Endothelial cell of umbilical vein (primary cell): ENCODE measurements around the gene IRF8. TPM values are rescaled to one million over a fixed set of nuclear protein-coding genes. Genes with fewer than 3 reads are reported as not detected.

Source experiments
- BruUV-seq: library from RNA; stranded (reverse); fragments of 400-500 nt; replicated peaks from 2 replicates; lab custom pipeline; 2021; lab: Mats Ljungman, UMichigan
- CTCF ChIA-PET: fragments of 300-600, 350-600 bp; sonication (Branson Sonifier 250); formaldehyde crosslinking; loops from one replicate; lab custom pipeline; 2021; ENCODE audit warnings: antibody characterized with exemption, inconsistent platforms; lab: Charles Lee
- POLR2A ChIA-PET: fragments of 300-600, 350-600 bp; sonication (Branson Sonifier 250); formaldehyde crosslinking; loops from one replicate; lab custom pipeline; 2021; ENCODE audit warnings: antibody characterized with exemption, inconsistent platforms; lab: Charles Lee
- DNase-seq: peaks from one replicate; pipeline ENCODE4 v3.0.0-alpha.2; 2011; ENCODE audit warnings: low read depth, low spot score
- FAIRE-seq: peaks from 2 replicates; lab custom pipeline; 2011; peaks lifted over from hg19 to GRCh38; lab: Jason Lieb, UNC
- H2AFZ ChIP-seq: 2 replicates; pipeline ENCODE4 v1.6.0; 2012; ENCODE audit warnings: low read depth, low read length, control low read depth, inconsistent platforms
- H3K27ac ChIP-seq: 2 replicates; pipeline ENCODE4 v1.5.1; 2011; ENCODE audit warnings: low read depth, mild to moderate bottlenecking, control low read depth, low read length, moderate library complexity; ENCODE audit not compliant: insufficient read depth
- H3K27me3 ChIP-seq, 2 experiments: 2 replicates each; pipeline versions ENCODE4 v1.6.0 to v1.6.1; 2011; ENCODE audit warnings: low read length in 2 of 2, mixed read lengths in 1 of 2; ENCODE audit not compliant: control insufficient read depth in 2 of 2, insufficient read depth in 2 of 2
- H3K36me3 ChIP-seq, 2 experiments: 2 replicates in 1 of 2; 3 replicates in 1 of 2; pipeline ENCODE4 v1.5.1; 2011; ENCODE audit warnings: low read length in 2 of 2, mild to moderate bottlenecking in 1 of 2, moderate library complexity in 1 of 2; ENCODE audit not compliant: control insufficient read depth in 2 of 2, insufficient read depth in 2 of 2; ENCODE audit errors: extremely low read depth in 1 of 2
- H3K4me1 ChIP-seq: 3 replicates; pipeline ENCODE4 v1.5.1; 2011; ENCODE audit warnings: mild to moderate bottlenecking, low read length; ENCODE audit not compliant: control insufficient read depth, insufficient read depth; ENCODE audit errors: extremely low read depth
- H3K4me2 ChIP-seq: 2 replicates; pipeline ENCODE4 v1.6.1; 2011; ENCODE audit warnings: low read length, control low read depth, mixed read lengths; ENCODE audit not compliant: insufficient read depth
- H3K4me3 ChIP-seq, 3 experiments: fragments of 200-600 bp in 1 of 3; sonication (generic), shearing (Covaris generic) in 1 of 3; replicated peaks in 1 of 3; 2 replicates each; pipeline ENCODE4 v1.5.1; 2011 to 2016; ENCODE audit warnings: control low read depth in 3 of 3, low read length in 3 of 3, mild to moderate bottlenecking in 2 of 3, inconsistent platforms in 1 of 3, low read depth in 1 of 3, moderate library complexity in 1 of 3; ENCODE audit not compliant: insufficient read depth in 1 of 3
- H3K79me2 ChIP-seq: 2 replicates; pipeline ENCODE4 v1.6.0; 2012; ENCODE audit warnings: low read length, inconsistent platforms; ENCODE audit not compliant: control insufficient read depth, insufficient read depth
- H3K9ac ChIP-seq: replicated peaks from 2 replicates; pipeline ENCODE3; 2011; ENCODE audit warnings: low read length, control low read depth; ENCODE audit not compliant: insufficient read depth; ENCODE audit errors: extremely low read depth
- H3K9me1 ChIP-seq: replicated peaks from 3 replicates; pipeline ENCODE4 v1.6.0; 2011; ENCODE audit warnings: mild to moderate bottlenecking, low read length; ENCODE audit not compliant: control insufficient read depth, insufficient read depth; ENCODE audit errors: extremely low read depth
- H3K9me3 ChIP-seq: replicated peaks from 2 replicates; pipeline ENCODE4 v1.5.1; 2012; ENCODE audit warnings: low read length, inconsistent platforms; ENCODE audit not compliant: control insufficient read depth, insufficient read depth
- H4K20me1 ChIP-seq: replicated peaks from 2 replicates; pipeline ENCODE3; 2011; ENCODE audit warnings: mild to moderate bottlenecking, low read length; ENCODE audit not compliant: control insufficient read depth, insufficient read depth; ENCODE audit errors: extremely low read depth
- FOS ChIP-seq: IDR thresholded peaks from 2 replicates; pipeline ENCODE4 v1.6.1; 2011; ENCODE audit warnings: mild to moderate bottlenecking, low read length, moderate library complexity, borderline replicate concordance; ENCODE audit not compliant: insufficient read depth
- GATA2 ChIP-seq: IDR thresholded peaks from 2 replicates; pipeline ENCODE4 v1.7.0; 2011; ENCODE audit warnings: low read depth, mild to moderate bottlenecking, moderate library complexity, mixed read lengths, low read length; ENCODE audit not compliant: insufficient read length, insufficient read depth
- POLR2AphosphoS5 ChIP-seq: IDR thresholded peaks from 2 replicates; pipeline ENCODE4 v1.6.1; 2012; ENCODE audit warnings: low read depth, mild to moderate bottlenecking, control low read depth, low read length, moderate library complexity; ENCODE audit not compliant: insufficient read depth
- dilution Hi-C: fragments of 300-500 bp; cut with MboI; formaldehyde crosslinking; loops from one replicate; pipeline ENCODE4 v1.15.0; 2019; ENCODE audit warnings: low sequenced_read_pairs; ENCODE audit not compliant: extremely low pct_ligation_motif_present
- intact Hi-C: fragments of 100-400 bp; cut with micrococcal nuclease; formaldehyde crosslinking; loops from one replicate; pipeline ENCODE4 v1.10.0; 2022
- polyA plus RNA-seq, 4 experiments: library from polyadenylated mRNA; depleted of rRNA in 3 of 4; stranded (reverse) in 3 of 4; unstranded in 1 of 4; fragments of >200 nt; gene quantifications; 2 replicates each; pipeline versions ENCODE4 v1.2.1 to v1.2.3, GENCODE V29; 2011 to 2012; ENCODE audit warnings: missing spikeins in 1 of 4
- total RNA-seq: library from RNA; stranded (reverse); gene quantifications from 2 replicates; pipeline ENCODE4 v1.2.3, GENCODE V29; 2021

Gene IRF8
- total and polyA plus RNA-seq, 2 donors (not counting 3 experiments of a cell fraction or from before 2014, with no cell fraction given) = not detected

DNA sequence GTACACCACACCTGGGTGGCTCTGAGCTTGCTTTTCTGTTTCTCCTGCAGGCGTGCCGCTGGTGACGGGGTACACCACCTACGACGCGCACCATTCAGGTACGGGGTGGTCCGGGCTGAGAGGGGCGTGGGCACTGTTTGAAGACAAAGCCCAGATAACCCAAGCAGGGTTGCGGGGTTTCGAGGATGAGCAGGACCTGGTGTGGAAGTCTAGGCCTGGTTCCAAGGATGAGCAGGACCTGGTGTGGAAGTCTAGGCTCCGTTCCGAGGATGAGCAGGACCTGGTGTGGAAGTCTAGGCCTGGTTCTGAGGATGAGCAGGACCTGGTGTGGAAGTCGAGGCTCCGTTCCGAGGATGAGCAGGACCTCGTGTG is 15.4 kb downstream of the IRF8 start:
- H4K20me1 ChIP-seq = no peaks in the 10 kb centered on the region
- no peaks in the 10 kb centered on the region for H3K79me2 ChIP-seq
- DNase-seq (no peak), FAIRE-seq (no peak)
- no peaks in the 10 kb centered on the region for H3K9me3 ChIP-seq
- peaks cover 0 to 1% of the 10 kb centered on the region in 2 experiments for H3K27me3 ChIP-seq
- H2AFZ ChIP-seq = no peak overlapping the region
- no TSS peak for BruUV-seq
- TF ChIP-seq GATA2 = no peak
- dilution Hi-C loops (no loop called here), intact Hi-C loops (no loop called here)
- H3K4me2 ChIP-seq = no peak overlapping the region
- no peaks in the 10 kb centered on the region for H3K36me3 ChIP-seq
- H3K9ac ChIP-seq = no peak overlapping the region
- no peak overlapping the region for H3K4me3 ChIP-seq
- no peak overlapping the region for H3K27ac ChIP-seq
- H3K4me1 ChIP-seq = no peaks in the 10 kb centered on the region
- CTCF ChIA-PET = interaction anchor here (2.4 kb wide), 1 partner anchor 93 kb away, joined by 6 read pairs; no protein-coding TSS in a partner anchor
- POLR2A ChIA-PET = no interaction called here
- no peaks in the 10 kb centered on the region for H3K9me1 ChIP-seq

DNA sequence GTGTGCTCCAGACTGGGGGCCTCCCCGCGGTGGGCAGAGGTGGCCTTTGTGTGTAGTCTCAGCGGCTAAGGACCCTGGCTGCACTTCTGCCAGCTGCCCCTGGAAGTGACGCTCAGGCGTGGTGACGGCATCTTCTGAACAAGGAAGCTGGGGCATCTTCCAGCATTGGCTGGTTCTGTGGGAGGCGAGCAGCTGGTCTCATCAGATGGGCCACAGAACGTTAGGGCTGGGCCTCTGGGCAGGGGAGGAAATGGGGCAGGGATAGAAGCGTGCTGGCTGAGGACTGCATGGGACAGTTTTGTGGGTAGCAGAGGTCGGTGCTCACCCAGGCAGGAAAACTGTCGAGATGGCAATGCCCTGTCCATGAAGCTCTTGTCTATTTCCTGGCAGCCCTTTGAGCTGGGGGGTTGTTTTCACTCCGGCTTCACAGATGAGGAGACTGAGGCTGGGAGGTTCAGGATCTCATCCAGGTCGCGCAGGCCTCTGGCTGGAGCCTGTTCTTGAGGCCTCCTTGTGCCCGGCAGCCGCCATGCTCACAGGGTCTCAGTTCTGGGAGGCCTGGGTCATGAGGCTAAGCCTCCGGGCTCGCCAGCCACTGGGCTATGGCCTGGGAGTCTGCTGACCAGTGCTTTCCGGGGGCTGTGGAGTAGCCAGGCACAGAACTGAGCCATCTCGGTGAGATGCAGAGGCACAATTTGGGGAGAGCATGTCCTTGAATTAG is 16.3 kb downstream of the IRF8 start:
- no TSS peak for BruUV-seq
- peaks cover 0 to 1% of the 10 kb centered on the region in 2 experiments for H3K27me3 ChIP-seq
- dilution Hi-C loops = no loop called here
- no peak overlapping the region for H3K27ac ChIP-seq
- no peaks in the 10 kb centered on the region for H3K9me3 ChIP-seq
- H3K4me1 ChIP-seq = no peaks in the 10 kb centered on the region
- H3K4me3 ChIP-seq = no peak overlapping the region
- TF ChIP-seq FOS = no peak
- TF ChIP-seq POLR2AphosphoS5 = no peak
- intact Hi-C loops = no loop called here
- CTCF ChIA-PET = no interaction called here
- no peak overlapping the region for H2AFZ ChIP-seq
- no peak overlapping the region for H3K9ac ChIP-seq
- H4K20me1 ChIP-seq = no peaks in the 10 kb centered on the region
- H3K4me2 ChIP-seq = no peak overlapping the region
- POLR2A ChIA-PET = no interaction called here
- no peaks in the 10 kb centered on the region for H3K79me2 ChIP-seq
- no peak for FAIRE-seq
- H3K36me3 ChIP-seq = no peaks in the 10 kb centered on the region
- no peaks in the 10 kb centered on the region for H3K9me1 ChIP-seq
- no peak for DNase-seq
